SIG-M5 (cell line): ENCODE data around the gene TPM1.

ENCODE experiments used
- DNase-seq: peaks from one replicate; lab custom pipeline; 2025; lab: John Stamatoyannopoulos, UW

The TPM1 gene

GRCh38 chr15:63041402-63041973 is 1.1 kb upstream of the TPM1 start:
- DNase-seq: no peak

- no peak for DNase-seq
Observed at GRCh38 chr15:63042877-63043334, 359 bp downstream of the TPM1 start.

- no peak for DNase-seq
Observed at GRCh38 chr15:63043335-63044076, 959 bp downstream of the TPM1 start.

GRCh38 chr15:63044077-63044644 is 1.6 kb downstream of the TPM1 start:
- no peak for DNase-seq

- DNase-seq: no peak
Observed at GRCh38 chr15:63044645-63045464, 2.3 kb downstream of the TPM1 start.

GRCh38 chr15:63045465-63045840 is 2.9 kb downstream of the TPM1 start:
- DNase-seq: no peak

- no peak for DNase-seq
Observed at GRCh38 chr15:63045879-63046278, 3.3 kb downstream of the TPM1 start.

- no peak for DNase-seq
Observed at GRCh38 chr15:63046917-63047760, 4.6 kb downstream of the TPM1 start.

- DNase-seq: no peak
Observed at GRCh38 chr15:63047792-63048114, 5.2 kb downstream of the TPM1 start.

GRCh38 chr15:63048115-63048775 is 5.7 kb downstream of the TPM1 start:
- peak; percentile 6 for DNase-seq

GRCh38 chr15:63048776-63049665 is 6.5 kb downstream of the TPM1 start:
- DNase-seq: no peak

GRCh38 chr15:63049783-63050371 is 7.3 kb downstream of the TPM1 start:
- no peak for DNase-seq

GRCh38 chr15:63050731-63051155 is 8.2 kb downstream of the TPM1 start:
- DNase-seq: no peak

- DNase-seq: no peak
Observed at GRCh38 chr15:63051156-63052066, 8.9 kb downstream of the TPM1 start.

- DNase-seq: no peak
Observed at GRCh38 chr15:63052077-63052841, 9.7 kb downstream of the TPM1 start.

- DNase-seq: no peak
Observed at GRCh38 chr15:63052961-63053698, 10.6 kb downstream of the TPM1 start.

- no peak for DNase-seq
Observed at GRCh38 chr15:63054281-63054683, 11.7 kb downstream of the TPM1 start.
